ENCODE data around the gene FAM219A. TPM values are rescaled to one million over a fixed set of nuclear protein-coding genes. Genes with fewer than 3 reads are reported as not detected.
"Not testable (repeated sequence)": the region's sequence is repeated elsewhere in the genome, so short reads cannot be mapped to it uniquely, and the experiment has no call there.

FAM219A gene
- total RNA-seq, 1 experiment from 2014 or later = 31.1 TPM

DNA sequence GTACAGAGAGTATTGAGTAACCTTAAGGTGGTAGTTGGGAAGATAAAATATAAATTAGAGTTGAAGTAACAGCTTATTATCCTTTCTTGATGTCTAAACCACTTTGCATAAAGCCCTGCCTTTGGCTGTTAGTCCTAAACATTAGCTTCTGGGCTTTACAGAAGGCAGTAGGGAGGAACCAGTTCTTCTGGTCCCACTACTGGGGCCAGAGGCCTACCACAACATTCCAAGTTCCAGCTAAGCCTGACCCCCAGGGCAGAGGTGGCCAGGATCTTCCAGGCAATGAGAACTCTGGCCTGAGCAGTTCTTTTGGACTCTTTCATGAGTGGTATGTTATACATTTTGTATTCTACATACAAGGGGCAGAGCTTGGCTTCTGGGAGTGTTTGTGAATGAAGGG lies 26.3 kb upstream of the FAM219A start:
- no peak for DNase-seq (ENCODE audit: low read depth)

DNA sequence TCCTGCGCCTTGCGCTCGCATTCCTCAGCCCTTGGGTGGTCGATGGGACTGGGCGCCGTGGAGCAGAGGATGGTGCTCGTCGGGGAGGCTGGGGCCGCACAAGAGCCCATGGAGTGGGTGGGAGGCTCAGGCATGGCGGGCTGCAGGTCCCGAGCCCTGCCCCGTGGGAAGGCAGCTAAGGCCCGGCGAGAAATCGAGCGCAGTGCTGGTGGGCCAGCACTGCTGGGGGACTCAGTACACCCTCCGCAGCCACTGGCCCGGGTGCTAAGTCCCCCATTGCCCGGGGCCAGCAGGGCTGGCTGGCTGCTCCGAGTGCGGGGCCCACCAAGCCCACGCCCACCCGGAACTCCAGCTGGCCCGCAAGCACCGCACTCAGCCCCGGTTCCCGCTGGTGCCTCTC lies 24.4 kb upstream of the FAM219A start:
- not testable (repeated sequence) for DNase-seq (ENCODE audit: low read depth)

DNA sequence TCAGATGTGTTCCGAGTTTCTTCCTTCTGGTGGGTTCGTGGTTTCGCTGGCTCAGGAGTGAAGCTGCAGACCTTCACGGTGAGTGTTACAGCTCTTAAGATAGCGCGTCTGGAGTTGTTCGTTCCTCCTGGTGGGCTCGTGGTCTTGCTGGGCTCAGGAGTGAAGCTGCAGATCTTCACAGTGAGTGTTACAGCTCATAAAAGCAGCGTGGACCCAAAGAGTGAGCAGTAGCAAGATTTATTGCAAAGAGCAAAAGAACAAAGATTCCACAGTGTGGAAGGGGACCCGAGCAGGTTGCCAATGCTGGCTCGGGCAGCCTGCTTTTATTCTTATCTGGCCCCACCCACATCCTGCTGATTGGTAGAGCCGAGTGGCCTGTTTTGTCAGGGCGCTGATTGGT lies 23.2 kb upstream of the FAM219A start:
- DNase-seq (ENCODE audit: low read depth) = not testable (repeated sequence)

DNA sequence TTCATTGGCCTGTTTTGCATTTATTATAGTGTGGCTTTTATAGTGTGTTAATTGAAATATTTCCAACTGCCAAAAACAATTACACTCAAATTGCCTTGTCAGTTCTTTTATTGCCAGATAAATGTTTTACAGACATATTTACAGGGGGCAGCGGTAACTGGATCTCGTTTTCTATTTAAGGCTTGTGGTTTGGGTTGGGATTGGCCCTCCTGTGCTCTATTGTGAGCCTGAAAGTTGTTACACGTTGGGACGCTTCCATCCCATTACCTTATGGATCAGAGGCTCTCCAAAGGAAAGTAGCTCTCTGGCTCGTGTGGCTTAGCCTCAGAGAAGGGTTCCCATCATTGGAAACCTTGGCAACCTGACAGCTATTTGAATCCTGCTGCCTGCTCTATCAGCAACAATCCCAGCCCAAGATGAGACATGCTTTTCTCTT lies 21.1 kb upstream of the FAM219A start:
- DNase-seq (ENCODE audit: low read depth) = no peak

DNA sequence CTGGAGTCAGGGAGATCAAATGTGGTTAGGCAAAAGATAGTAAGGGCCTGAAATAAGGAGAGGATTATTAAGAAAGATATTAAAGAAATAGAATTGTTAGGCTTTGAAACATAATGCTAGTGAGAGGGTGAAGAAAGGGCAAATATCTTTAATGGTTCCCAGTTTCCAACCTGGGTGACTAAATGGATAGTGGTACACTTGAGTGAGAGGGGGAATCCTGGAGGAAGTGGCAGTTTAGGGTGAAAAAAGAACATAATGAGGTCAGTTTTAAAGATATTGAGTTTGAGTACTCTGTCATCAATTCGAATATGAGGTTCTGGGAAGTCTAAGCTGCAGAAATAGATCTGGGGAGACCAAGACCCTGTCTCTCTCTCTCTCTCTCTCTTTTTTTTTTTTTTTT lies 19.2 kb upstream of the FAM219A start:
- no peak for DNase-seq (ENCODE audit: low read depth)

GRCh38 chr9:34475097-34475496 lies 16.7 kb upstream of the FAM219A start:
- no peak for DNase-seq (ENCODE audit: low read depth)

- no peak for DNase-seq (ENCODE audit: low read depth)
Observed at GRCh38 chr9:34465468-34465867, 7.1 kb upstream of the FAM219A start.

- DNase-seq (ENCODE audit: low read depth) = no peak
Observed at GRCh38 chr9:34464571-34464970, 6.2 kb upstream of the FAM219A start.

DNA sequence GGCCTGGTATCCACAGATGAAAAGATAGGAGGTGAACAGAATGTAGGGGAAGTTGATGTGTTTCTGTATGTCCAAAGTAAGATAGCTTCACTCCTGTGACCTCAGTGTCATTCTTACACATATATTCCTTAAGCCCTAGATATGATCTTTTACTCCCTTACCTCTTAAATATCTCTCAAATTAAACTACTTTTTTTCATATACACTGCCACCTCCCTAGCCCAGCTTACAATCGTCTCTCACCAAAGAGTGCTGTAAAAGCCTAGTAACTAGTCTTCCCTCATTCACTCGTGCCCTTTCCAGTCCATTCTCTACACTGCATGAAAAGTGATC lies 5.5 kb upstream of the FAM219A start:
- no peak for DNase-seq (ENCODE audit: low read depth)

DNA sequence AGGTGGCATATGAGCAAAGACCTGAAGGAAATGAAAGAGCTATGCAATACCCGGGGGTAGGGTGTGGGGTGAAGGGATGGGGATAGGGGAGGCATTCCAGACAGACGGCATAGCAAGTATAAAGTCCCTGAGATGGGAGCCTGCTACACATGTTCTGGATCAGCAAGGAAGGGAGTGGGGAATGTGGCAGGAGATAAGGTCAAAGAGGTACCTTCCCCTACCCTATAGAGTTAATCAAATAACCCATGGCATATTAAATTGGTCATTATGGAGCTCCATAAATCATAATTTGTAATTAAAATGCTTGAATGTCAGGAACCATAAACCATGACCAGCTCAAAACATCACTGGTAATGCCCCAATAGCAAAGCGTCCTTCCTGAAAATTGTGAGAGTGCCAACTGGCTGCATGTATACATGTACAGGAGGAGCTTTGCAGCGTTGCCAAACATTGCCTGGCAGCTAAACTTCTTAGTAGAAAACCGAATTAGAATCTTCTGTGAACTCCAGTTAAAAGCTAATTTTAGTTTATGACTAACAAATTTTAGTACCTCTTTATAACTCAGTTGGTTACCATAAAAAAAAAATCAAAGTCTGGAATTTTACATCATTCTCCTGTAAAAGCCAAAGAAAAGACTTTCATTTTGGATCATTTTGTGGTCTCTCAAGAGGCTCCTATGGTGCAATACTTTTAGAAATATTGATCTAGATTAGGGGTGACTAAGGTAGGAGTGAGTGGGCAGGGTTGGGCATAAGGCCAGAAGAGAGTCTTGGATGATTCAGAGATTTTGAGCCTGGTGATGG lies 4.9 kb upstream of the FAM219A start:
- DNase-seq (ENCODE audit: low read depth) = peak; percentile 83

GRCh38 chr9:34459941-34460340 lies 1.6 kb upstream of the FAM219A start:
- peak; percentile 33 for DNase-seq (ENCODE audit: low read depth)

- DNase-seq (ENCODE audit: low read depth) = no peak
Observed at GRCh38 chr9:34459356-34459755, 986 bp upstream of the FAM219A start.

GRCh38 chr9:34458959-34459340 lies 580 bp upstream of the FAM219A start:
- no peak for DNase-seq (ENCODE audit: low read depth)

- peak; percentile 82 for DNase-seq (ENCODE audit: low read depth)
Observed at GRCh38 chr9:34457266-34458012, 931 bp downstream of the FAM219A start.

- DNase-seq (ENCODE audit: low read depth) = no peak
Observed at GRCh38 chr9:34456746-34457145, 1.6 kb downstream of the FAM219A start.

DNA sequence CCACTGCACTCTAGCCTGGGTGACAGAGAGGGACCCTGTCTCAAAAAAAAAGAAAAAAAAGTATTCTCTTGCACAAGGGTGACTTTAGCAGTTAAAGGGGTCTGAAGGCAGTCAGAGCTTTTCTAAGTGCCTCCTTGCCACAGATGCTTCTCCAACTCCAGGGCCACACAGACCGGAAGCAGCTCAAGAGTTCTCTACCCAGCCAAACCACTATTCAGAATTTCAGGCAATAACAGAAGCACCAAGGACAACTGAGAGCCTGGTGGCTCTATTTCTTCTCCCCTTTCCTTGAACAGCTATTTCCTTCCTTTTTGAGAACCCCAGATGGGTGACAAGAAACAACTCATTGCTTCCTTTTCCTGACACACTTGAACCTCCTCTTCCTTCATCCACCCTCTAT lies 2.2 kb downstream of the FAM219A start:
- no peak for DNase-seq (ENCODE audit: low read depth)

GRCh38 chr9:34454571-34455065 lies 3.8 kb downstream of the FAM219A start:
- DNase-seq (ENCODE audit: low read depth) = peak; percentile 89

GRCh38 chr9:34452568-34452967 lies 5.8 kb downstream of the FAM219A start:
- DNase-seq (ENCODE audit: low read depth) = peak; percentile 36

DNA sequence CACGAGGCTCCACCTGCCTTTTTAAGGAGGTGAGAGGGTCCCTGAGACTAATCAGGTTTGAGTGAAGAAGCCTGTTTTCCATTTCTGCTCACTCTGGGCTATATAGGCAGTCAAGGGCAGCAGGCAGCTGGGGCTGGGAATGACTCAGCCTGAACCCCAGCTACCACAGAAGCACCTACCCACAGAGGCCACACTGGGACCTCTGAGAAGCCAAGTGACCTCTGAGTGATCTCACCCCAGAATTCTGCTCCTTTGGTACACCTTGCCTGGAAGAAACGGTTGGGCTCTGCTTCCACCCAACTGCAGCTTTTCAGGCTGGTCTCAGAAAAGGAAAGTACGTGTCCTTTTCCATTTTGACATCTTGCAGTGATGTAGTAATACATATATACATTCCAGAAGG lies 6.8 kb downstream of the FAM219A start:
- DNase-seq (ENCODE audit: low read depth) = peak; percentile 90

GRCh38 chr9:34451135-34451534 lies 7.2 kb downstream of the FAM219A start:
- no peak for DNase-seq (ENCODE audit: low read depth)

- no peak for DNase-seq (ENCODE audit: low read depth)
Observed at GRCh38 chr9:34450644-34451043, 7.7 kb downstream of the FAM219A start.

- no peak for DNase-seq (ENCODE audit: low read depth)
Observed at GRCh38 chr9:34446951-34447350, 11.4 kb downstream of the FAM219A start.

GRCh38 chr9:34446468-34446891 lies 11.9 kb downstream of the FAM219A start:
- DNase-seq (ENCODE audit: low read depth) = no peak

All from M059J (cell line).